PC-3 (cell line): ENCODE results near the gene PRIM2.
"Not testable (repeated sequence)": the region's sequence is repeated elsewhere in the genome, so short reads cannot be mapped to it uniquely, and the experiment has no call there.

ENCODE experiments used
- EZH2 ChIP-seq: fragments of 300-600 bp; sonication (generic); IDR thresholded peaks from one replicate; pipeline ENCODE4 v1.6.1; 2017; ENCODE audit warnings: antibody characterized with exemption, mild to moderate bottlenecking, low read length; ENCODE audit not compliant: unreplicated experiment
- TF ChIP-seq, protein P1 (sequence below): fragments of 300-600 bp; sonication (generic); conservative IDR thresholded peaks from 2 replicates; pipeline ENCODE4 v1.5.1; 2017; ENCODE audit warnings: antibody characterized with exemption, low read depth, mild to moderate bottlenecking, low read length

DNA sequence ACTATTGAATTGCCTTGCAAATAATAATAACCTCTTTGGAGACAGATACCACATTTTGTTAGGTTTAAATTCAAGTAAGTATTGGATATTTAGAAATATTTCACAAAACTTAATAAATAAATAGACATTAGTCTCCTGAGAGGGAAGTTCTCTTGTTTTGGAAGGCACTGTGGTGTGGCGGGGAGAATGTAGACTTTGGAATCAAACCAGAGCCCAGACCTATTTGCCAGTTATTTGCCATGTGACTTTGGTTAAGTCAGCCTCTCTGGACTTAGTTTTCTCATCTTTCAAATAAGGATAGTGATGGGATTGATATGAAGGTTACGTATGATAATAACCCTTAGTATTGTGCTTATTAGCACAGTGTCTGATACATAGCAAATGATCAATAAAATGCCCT, 240.4 kb downstream of the PRIM2 start:
- TF ChIP-seq, protein P1, sequence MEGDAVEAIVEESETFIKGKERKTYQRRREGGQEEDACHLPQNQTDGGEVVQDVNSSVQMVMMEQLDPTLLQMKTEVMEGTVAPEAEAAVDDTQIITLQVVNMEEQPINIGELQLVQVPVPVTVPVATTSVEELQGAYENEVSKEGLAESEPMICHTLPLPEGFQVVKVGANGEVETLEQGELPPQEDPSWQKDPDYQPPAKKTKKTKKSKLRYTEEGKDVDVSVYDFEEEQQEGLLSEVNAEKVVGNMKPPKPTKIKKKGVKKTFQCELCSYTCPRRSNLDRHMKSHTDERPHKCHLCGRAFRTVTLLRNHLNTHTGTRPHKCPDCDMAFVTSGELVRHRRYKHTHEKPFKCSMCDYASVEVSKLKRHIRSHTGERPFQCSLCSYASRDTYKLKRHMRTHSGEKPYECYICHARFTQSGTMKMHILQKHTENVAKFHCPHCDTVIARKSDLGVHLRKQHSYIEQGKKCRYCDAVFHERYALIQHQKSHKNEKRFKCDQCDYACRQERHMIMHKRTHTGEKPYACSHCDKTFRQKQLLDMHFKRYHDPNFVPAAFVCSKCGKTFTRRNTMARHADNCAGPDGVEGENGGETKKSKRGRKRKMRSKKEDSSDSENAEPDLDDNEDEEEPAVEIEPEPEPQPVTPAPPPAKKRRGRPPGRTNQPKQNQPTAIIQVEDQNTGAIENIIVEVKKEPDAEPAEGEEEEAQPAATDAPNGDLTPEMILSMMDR, result not testable (repeated sequence)
- TF ChIP-seq EZH2, result not testable (repeated sequence)
